K562 (cell line): ENCODE measurements around the gene GBA2. TPM values are rescaled to one million over a fixed set of nuclear protein-coding genes. Genes with fewer than 3 reads are reported as not detected.

Experiments used
- EGR1 ChIP-seq: fragments of 450-650 bp; conservative IDR thresholded peaks from 2 replicates; pipeline ENCODE4 v1.6.1; 2017; ENCODE audit warnings: mild to moderate bottlenecking
- FOXK1 ChIP-seq: sonication (generic); formaldehyde crosslinking; IDR thresholded peaks from 2 replicates; pipeline ENCODE4 v1.8.0; 2022; ENCODE audit warnings: missing genetic modification reagents, mild to moderate bottlenecking, borderline replicate concordance
- HMGN3 ChIP-seq: IDR thresholded peaks from 2 replicates; pipeline ENCODE4 v1.6.1; 2011; ENCODE audit warnings: borderline replicate concordance, low read depth, mild to moderate bottlenecking, mixed read lengths, low read length; ENCODE audit not compliant: insufficient read length; ENCODE audit errors: extremely low read depth
- KAT8 ChIP-seq: fragments of 450-650 bp; IDR thresholded peaks from 2 replicates; pipeline ENCODE4 v1.6.1; 2016; ENCODE audit warnings: low read depth, mild to moderate bottlenecking
- NCOA2 ChIP-seq, 2 experiments: fragments of 450-650 bp; IDR thresholded peaks; 2 replicates each; pipeline ENCODE4 v1.6.1; 2018; ENCODE audit warnings: mild to moderate bottlenecking in 2 of 2, moderate library complexity in 1 of 2; ENCODE audit not compliant: partially characterized antibody in 2 of 2
- NONO ChIP-seq, 2 experiments: fragments of 200-400 bp in 1 of 2; fragments of 450-650 bp in 1 of 2; formaldehyde crosslinking in 1 of 2; IDR thresholded peaks; 2 replicates each; pipeline ENCODE4 v1.6.1; 2017; ENCODE audit warnings: low read depth in 2 of 2, mild to moderate bottlenecking in 2 of 2, moderate library complexity in 2 of 2, low read length in 1 of 2
- SAP30 ChIP-seq: fragments of 200-600 bp; sonication (generic); IDR thresholded peaks from 2 replicates; pipeline ENCODE4 v1.6.1; 2012; ENCODE audit warnings: borderline replicate concordance, low read depth, mild to moderate bottlenecking, moderate library complexity, low read length, control low read depth, inconsistent platforms; ENCODE audit not compliant: insufficient read depth, poor library complexity, severe bottlenecking
- SMAD2 ChIP-seq: fragments of 150-350 bp; IDR thresholded peaks from 2 replicates; pipeline ENCODE4 v1.6.1; 2014; ENCODE audit warnings: low read depth, mild to moderate bottlenecking, low read length
- TCF7L2 ChIP-seq: fragments of 150-350 bp; IDR thresholded peaks from 2 replicates; pipeline ENCODE4 v1.6.1; 2016; ENCODE audit warnings: low read depth, mild to moderate bottlenecking, low read length, moderate library complexity
- ZBTB33 ChIP-seq: sonication (generic); formaldehyde crosslinking; IDR thresholded peaks from 2 replicates; pipeline ENCODE4 v1.8.1; 2023; ENCODE audit warnings: mild to moderate bottlenecking, missing genetic modification reagents
- ZNF316 ChIP-seq: fragments of 450-650 bp; IDR thresholded peaks from 2 replicates; pipeline ENCODE4 v1.6.1; 2016
- polyA plus RNA-seq, 8 experiments: library from polyadenylated mRNA; depleted of rRNA in 4 of 8; stranded (reverse) in 5 of 8; unstranded in 3 of 8; fragments of >200 nt; fragmentation: Nextera tagmentation in 2 of 8; fragmentation: Illumina TruSeq in 1 of 8; extraction: Ambion mirVana in 2 of 8; extraction: Trizol in 1 of 8; gene quantifications; 2 replicates each; pipeline versions ENCODE4 v1.2.1 to v1.2.3, GENCODE V29; 2011 to 2014; ENCODE audit warnings: inconsistent platforms in 1 of 8, missing spikeins in 1 of 8
- total RNA-seq, 7 experiments: library from RNA; depleted of rRNA in 6 of 7; stranded (reverse); fragments of >200 nt in 6 of 7; fragmentation: Illumina TruSeq in 2 of 7; extraction: Trizol in 2 of 7; gene quantifications; 2 replicates each; pipeline versions ENCODE4 v1.2.1 to v1.2.3, GENCODE V29; 2011 to 2021; ENCODE audit warnings: low replicate concordance in 1 of 7
- TF ChIP-seq, protein P1 (sequence below): sonication (generic); formaldehyde crosslinking; IDR thresholded peaks from 2 replicates; pipeline ENCODE4 v1.8.1; 2023; ENCODE audit warnings: mild to moderate bottlenecking, missing genetic modification reagents
- TF ChIP-seq, protein P2 (sequence below): sonication (generic); formaldehyde crosslinking; IDR thresholded peaks from 2 replicates; pipeline ENCODE4 v1.8.0; 2022; ENCODE audit warnings: missing genetic modification reagents, mild to moderate bottlenecking, moderate library complexity, borderline replicate concordance
- TF ChIP-seq, protein P3 (sequence below): IDR thresholded peaks from 2 replicates; pipeline ENCODE4 v1.6.1; 2016; ENCODE audit warnings: missing genetic modification characterization, missing compliant biosample characterization

GBA2 gene
- total and polyA plus RNA-seq, 9 of the 15 experiments (the other 6 are each of a cell fraction or from before 2014, with no cell fraction given): 14.1 to 60.4 (median 32.1) TPM

DNA sequence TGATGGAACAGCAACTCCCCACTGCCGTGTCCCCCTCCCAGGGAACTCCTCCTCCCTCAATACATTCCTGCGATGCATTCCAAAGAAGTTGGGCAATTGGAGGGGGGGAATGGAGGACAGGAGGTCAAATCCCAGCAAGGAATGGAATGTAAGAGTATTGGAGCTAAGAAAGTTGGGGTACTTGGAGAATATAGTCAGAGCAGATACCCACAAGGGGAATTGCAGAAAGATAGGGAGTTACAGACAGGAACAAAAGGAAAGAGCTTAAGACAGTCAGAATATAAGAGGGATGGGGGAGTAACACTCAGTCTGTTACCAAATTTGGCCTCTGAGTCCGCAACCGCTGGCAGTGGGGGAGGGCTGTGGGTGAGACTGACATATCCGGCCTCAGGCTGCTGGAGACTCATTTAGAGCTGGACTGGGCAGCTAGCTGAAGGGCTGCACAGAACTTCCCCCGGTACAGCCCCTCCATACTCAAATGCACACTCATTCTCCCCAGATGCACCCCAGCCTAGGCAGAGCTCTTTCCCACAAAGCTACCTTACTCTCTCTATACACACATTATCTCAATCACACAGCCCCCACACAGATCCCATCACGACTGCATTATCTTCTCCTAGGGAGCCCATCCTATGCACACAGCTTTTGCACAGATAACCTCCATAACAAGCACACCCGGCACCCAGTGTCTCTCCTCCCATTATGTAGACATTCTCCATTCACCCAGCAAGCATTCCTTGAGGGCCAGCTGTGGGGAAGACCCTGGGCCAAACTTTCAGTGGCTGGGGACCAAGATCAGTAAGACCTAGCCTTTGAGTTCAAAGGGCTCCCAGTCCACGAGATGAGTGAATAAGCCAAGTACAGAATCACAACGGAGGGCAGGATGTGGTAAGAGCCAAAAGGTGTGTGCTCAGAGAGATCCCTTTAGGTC, 20.7 kb downstream of the GBA2 start (continued):
- TF ChIP-seq SAP30 (no peak), FOXK1 (CRISPR knock-in tag) (no peak), KAT8 (no peak), NONO (IDR thresholded peaks at IDR 0.05; ENCODE audit: low read depth in 2 of 2, low read length in 1 of 2) (no peak), HMGN3 (peak; percentile 65), ZNF316 (peak; percentile 78), EGR1 (peak; percentile 41; the same call in 1 of the 2 replicates), TCF7L2 (no peak), SMAD2 (no peak), ZBTB33 (CRISPR knock-in tag) (no peak), NCOA2 (IDR thresholded peaks at IDR 0.05; ENCODE audit: partially characterized antibody in 2 of 2) (peak in 1 of 2 experiments; percentile 72)
- TF ChIP-seq, protein P1, sequence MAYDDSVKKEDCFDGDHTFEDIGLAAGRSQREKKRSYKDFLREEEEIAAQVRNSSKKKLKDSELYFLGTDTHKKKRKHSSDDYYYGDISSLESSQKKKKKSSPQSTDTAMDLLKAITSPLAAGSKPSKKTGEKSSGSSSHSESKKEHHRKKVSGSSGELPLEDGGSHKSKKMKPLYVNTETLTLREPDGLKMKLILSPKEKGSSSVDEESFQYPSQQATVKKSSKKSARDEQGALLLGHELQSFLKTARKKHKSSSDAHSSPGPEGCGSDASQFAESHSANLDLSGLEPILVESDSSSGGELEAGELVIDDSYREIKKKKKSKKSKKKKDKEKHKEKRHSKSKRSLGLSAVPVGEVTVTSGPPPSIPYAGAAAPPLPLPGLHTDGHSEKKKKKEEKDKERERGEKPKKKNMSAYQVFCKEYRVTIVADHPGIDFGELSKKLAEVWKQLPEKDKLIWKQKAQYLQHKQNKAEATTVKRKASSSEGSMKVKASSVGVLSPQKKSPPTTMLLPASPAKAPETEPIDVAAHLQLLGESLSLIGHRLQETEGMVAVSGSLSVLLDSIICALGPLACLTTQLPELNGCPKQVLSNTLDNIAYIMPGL (CRISPR knock-in tag): no peak
- TF ChIP-seq, protein P2, sequence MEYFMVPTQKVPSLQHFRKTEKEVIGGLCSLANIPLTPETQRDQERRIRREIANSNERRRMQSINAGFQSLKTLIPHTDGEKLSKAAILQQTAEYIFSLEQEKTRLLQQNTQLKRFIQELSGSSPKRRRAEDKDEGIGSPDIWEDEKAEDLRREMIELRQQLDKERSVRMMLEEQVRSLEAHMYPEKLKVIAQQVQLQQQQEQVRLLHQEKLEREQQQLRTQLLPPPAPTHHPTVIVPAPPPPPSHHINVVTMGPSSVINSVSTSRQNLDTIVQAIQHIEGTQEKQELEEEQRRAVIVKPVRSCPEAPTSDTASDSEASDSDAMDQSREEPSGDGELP (CRISPR knock-in tag): peak; percentile 52; the same call in 1 of the 2 replicates
- TF ChIP-seq, protein P3, sequence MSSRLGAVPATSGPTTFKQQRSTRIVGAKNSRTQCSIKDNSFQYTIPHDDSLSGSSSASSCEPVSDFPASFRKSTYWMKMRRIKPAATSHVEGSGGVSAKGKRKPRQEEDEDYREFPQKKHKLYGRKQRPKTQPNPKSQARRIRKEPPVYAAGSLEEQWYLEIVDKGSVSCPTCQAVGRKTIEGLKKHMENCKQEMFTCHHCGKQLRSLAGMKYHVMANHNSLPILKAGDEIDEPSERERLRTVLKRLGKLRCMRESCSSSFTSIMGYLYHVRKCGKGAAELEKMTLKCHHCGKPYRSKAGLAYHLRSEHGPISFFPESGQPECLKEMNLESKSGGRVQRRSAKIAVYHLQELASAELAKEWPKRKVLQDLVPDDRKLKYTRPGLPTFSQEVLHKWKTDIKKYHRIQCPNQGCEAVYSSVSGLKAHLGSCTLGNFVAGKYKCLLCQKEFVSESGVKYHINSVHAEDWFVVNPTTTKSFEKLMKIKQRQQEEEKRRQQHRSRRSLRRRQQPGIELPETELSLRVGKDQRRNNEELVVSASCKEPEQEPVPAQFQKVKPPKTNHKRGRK (tag): no peak
